Esophagus squamous epithelium (tissue), 4 donors: ENCODE measurements around the gene RAB40B.
"Not testable (repeated sequence)": the region's sequence is repeated elsewhere in the genome, so short reads cannot be mapped to it uniquely, and the experiment has no call there.

Source experiments
- POLR2A ChIP-seq, 4 donors: fragments of 450-650 bp; IDR thresholded peaks; one replicate each; pipeline ENCODE4 v1.6.1; 2017; ENCODE audit warnings: antibody characterized with exemption in 4 of 4, mild to moderate bottlenecking in 4 of 4, moderate library complexity in 3 of 4
- TF ChIP-seq, protein P1 (sequence below), 6 experiments: fragments of 450-650 bp in 4 of 6; fragments of 200-600 bp in 2 of 6; sonication (generic) in 2 of 6; IDR thresholded peaks; one replicate each; pipeline ENCODE4 v1.5.1; 2016 to 2019; ENCODE audit warnings: antibody characterized with exemption in 6 of 6, mild to moderate bottlenecking in 4 of 6, moderate library complexity in 4 of 6

DNA sequence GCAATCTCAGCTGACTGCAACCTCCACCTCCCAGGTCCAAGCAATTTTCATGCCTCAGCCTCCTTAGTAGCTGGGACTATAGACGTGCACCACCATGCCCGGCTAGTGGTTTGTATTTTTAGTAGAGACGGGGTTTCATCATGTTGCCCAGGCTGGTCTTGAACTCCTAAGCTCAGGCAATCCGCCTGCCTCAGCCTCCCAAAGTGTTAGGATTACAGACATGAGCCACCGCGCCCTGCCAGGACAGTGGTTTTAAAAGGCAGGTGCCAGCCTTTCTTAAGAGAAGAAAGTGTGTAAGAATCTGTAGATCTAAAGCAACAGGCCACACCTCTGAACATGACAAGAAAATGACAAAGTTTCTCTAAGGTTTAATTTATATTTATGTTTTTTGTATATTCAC lies 43.9 kb downstream of the RAB40B start:
- TF ChIP-seq, protein P1, sequence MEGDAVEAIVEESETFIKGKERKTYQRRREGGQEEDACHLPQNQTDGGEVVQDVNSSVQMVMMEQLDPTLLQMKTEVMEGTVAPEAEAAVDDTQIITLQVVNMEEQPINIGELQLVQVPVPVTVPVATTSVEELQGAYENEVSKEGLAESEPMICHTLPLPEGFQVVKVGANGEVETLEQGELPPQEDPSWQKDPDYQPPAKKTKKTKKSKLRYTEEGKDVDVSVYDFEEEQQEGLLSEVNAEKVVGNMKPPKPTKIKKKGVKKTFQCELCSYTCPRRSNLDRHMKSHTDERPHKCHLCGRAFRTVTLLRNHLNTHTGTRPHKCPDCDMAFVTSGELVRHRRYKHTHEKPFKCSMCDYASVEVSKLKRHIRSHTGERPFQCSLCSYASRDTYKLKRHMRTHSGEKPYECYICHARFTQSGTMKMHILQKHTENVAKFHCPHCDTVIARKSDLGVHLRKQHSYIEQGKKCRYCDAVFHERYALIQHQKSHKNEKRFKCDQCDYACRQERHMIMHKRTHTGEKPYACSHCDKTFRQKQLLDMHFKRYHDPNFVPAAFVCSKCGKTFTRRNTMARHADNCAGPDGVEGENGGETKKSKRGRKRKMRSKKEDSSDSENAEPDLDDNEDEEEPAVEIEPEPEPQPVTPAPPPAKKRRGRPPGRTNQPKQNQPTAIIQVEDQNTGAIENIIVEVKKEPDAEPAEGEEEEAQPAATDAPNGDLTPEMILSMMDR (IDR thresholded peaks at IDR 0.05) = not testable (repeated sequence)
- TF ChIP-seq POLR2A (IDR thresholded peaks at IDR 0.05) = not testable (repeated sequence)
